ENCODE results near the gene STX12. TPM values are rescaled to one million over a fixed set of nuclear protein-coding genes. Genes with fewer than 3 reads are reported as not detected.

STX12 gene
- total and polyA plus RNA-seq, 9 donors: 23.9 to 74.8 (median 41.2) TPM

DNA sequence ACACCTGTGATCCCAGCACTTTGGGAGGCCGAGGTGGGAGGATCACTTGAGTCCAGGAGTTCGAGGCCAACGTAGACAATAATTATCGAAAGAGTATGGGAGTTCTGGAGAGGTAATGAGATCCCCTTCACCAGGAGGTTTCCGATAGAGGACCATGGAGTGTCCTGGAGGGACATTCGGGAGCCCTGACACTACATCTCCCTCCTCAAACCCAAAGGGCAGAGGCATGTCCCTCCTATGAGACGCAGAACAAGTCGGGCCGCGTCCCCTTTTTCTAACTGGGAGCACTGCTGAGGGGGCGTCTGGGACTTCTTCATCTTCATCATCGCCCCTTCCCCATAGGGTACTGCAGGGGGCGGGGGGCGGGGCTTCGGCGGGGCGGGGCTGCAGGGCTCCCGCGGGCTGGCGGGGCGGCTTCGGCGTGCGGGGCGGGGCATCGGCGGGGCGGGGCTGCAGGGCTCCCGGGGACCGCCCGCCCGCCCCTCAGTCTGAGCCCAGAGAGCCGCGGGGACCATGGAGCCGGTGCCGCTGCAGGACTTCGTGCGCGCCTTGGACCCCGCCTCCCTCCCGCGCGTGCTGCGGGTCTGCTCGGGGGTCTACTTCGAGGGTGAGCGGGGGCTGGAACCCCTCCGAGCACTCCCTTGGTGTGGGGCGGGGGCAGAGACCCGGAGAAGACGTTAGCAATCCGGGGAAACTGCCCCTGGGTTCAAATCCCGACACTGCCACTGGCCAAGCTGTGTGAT is 99.2 kb downstream of the STX12 start, which contains the start of gene THEMIS2:
Gene THEMIS2, plus strand, starts transcription at position 486 of the 743 bp plus-strand sequence. Its CDS starts 28 bp downstream, at position 514.
- Histone ChIP-seq H3K27ac (no peak within 1 kb of the TSS), H3K27me3 (no peaks in the 10 kb centered on the region), H3K9me3 (no peaks in the 10 kb centered on the region), H3K4me1 (ENCODE audit: insufficient read depth) (no peaks in the 10 kb centered on the region), H3K36me3 (no peaks in the 10 kb centered on the region), H3K4me3 (peak within 1 kb of the TSS; percentile 48)
- 6 to 20% (median 15%) methylated on average over 15 to 52 of the region's 53 CpGs for WGBS, 3 donors
- DNase-seq: peak; percentile 27 to 64 (median 41)
- no peak for TF ChIP-seq POLR2A (IDR thresholded peaks at IDR 0.05)
- no peak for TF ChIP-seq EP300 (IDR thresholded peaks at IDR 0.05)
- TF ChIP-seq, protein P1, sequence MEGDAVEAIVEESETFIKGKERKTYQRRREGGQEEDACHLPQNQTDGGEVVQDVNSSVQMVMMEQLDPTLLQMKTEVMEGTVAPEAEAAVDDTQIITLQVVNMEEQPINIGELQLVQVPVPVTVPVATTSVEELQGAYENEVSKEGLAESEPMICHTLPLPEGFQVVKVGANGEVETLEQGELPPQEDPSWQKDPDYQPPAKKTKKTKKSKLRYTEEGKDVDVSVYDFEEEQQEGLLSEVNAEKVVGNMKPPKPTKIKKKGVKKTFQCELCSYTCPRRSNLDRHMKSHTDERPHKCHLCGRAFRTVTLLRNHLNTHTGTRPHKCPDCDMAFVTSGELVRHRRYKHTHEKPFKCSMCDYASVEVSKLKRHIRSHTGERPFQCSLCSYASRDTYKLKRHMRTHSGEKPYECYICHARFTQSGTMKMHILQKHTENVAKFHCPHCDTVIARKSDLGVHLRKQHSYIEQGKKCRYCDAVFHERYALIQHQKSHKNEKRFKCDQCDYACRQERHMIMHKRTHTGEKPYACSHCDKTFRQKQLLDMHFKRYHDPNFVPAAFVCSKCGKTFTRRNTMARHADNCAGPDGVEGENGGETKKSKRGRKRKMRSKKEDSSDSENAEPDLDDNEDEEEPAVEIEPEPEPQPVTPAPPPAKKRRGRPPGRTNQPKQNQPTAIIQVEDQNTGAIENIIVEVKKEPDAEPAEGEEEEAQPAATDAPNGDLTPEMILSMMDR (IDR thresholded peaks at IDR 0.05): no peak
- intact Hi-C loops (cut with DNase I): no loop called here

DNA sequence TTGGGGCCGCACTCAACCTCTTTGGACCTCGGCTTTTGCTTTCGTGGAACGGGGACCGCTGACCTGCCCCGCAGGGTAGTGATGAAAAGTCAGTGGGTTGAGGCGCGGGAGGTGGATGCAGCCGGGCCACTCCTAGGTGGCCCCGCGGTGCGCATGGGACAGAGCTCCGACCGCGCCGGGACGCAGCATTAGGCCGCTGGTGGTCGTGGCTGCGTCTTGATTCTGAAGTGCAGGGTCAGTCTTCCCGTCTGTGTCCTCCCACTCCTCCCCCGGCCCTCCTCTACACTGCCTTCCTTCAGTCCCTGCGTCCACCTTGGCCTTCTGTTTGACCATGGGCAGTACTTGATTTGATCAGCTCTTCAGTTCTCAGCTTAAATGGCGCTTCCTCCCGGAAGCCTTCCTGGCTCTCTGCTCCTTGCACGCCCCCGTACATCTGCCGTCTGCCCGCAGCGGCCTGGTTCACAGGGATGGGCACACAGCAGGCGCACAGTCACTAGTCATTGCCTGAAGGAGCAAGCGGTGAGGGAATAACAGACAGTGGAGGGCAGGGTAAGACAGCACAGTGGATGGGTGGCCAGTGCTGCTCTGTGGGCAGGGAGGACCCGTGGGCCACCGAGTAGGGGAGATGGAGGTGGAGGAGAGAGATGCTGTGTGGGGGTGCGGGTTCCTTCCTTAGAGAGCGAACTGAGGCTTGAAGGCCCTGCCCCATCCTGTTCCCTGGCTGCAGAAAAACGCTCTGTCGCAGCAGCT is 100.0 kb downstream of the STX12 start:
- no peaks in the 10 kb centered on the region for H3K36me3 ChIP-seq
- H3K27me3 ChIP-seq: no peaks in the 10 kb centered on the region
- TF ChIP-seq POLR2A (IDR thresholded peaks at IDR 0.05) (no peak), EP300 (IDR thresholded peaks at IDR 0.05) (no peak)
- TF ChIP-seq, protein P1 (IDR thresholded peaks at IDR 0.05): no peak
- H3K9me3 ChIP-seq: no peaks in the 10 kb centered on the region
- H3K4me1 ChIP-seq (ENCODE audit: insufficient read depth): no peaks in the 10 kb centered on the region
- H3K4me3 ChIP-seq: peak overlapping the region; percentile 48
- intact Hi-C loops (cut with DNase I): no loop called here
- DNase-seq: no peak
- 13 to 18% (median 13%) methylated on average over 33 to 38 of the region's 38 CpGs for WGBS, 3 donors
- no peak overlapping the region for H3K27ac ChIP-seq

DNA sequence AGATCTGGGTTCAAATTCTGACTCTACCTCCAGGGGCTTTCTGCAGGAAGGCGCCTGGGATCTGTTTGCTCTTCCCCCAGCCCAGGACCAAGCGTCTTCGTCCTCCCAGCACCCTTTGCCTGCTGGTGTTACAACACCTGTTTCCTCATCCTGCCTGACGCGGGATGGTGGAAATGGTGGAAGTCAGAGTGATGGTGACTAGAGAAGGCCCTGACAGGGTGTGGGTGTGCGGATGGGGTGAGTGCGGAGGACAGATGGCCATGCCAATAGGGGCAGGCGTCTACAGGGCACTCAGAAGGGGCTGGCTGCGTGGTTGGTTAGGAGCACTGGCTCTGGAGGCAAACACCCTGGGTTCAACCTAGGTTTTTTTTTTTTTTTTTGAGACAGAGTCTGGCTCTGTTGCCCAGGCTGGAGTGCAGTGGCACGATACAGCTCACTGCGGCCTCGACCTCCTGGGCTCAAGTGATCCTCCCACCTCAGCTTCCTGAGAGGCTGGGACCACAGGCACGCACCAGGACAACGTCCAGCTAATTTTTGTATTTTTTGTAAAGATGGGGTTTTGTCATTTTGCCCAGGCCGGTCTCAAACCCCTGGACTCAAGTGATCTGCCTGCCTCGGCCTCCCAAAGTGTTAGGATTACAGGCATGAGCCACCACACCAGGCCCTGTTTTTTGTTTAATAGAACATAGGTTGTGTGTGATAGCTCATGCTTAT is 100.8 kb downstream of the STX12 start:
- Histone ChIP-seq H3K27me3 (no peaks in the 10 kb centered on the region), H3K4me1 (ENCODE audit: insufficient read depth) (no peaks in the 10 kb centered on the region), H3K27ac (no peak overlapping the region), H3K4me3 (peak overlapping the region; percentile 48), H3K36me3 (no peaks in the 10 kb centered on the region), H3K9me3 (no peaks in the 10 kb centered on the region)
- no peak for TF ChIP-seq POLR2A (IDR thresholded peaks at IDR 0.05)
- TF ChIP-seq, protein P1 (IDR thresholded peaks at IDR 0.05): no peak
- no peak for TF ChIP-seq EP300 (IDR thresholded peaks at IDR 0.05)
- DNase-seq: no peak
- intact Hi-C loops (cut with DNase I): no loop called here
- 81 to 93% (median 86%) methylated on average over 16 of the region's 16 CpGs for WGBS, 3 donors

Small RNA genes within 50 kb of the gene (small RNA-seq; reads per million reads assigned to genes)
- gene AL020997.2: not detected
- gene RNU6-1245P: not detected
- 14.8 reads per million, percentile 86 among the genes with 10 or more reads in this experiment for gene SCARNA1

Other genes with a start within 250 kb of the STX12 start
- 100 to 1,000 TPM in 3 of 7 donors, 10 to 100 TPM in 4; 11.3 to 159 (median 91.2) TPM for gene AHDC1, start 169.1 kb upstream of the STX12 start, total RNA-seq
- 10 to 100 TPM; 11.2 to 33.2 TPM for gene AHDC1, start 169.1 kb upstream of the STX12 start, polyA plus RNA-seq
- 10 to 100 TPM in 1 of 7 donors, 1 to 10 TPM in 6; 1.1 to 14.1 (median 4.2) TPM for gene FGR, start 138.0 kb upstream of the STX12 start, total RNA-seq
- 1 to 10 TPM; 4.2 to 6.8 TPM for gene FGR, start 138.0 kb upstream of the STX12 start, polyA plus RNA-seq
- 10 to 100 TPM; 30.3 to 89.1 (median 48.6) TPM for gene IFI6, start 101.0 kb upstream of the STX12 start, total RNA-seq
- gene IFI6, start 101.0 kb upstream of the STX12 start, polyA plus RNA-seq: 100 to 1,000 TPM; 200 to 274 TPM
- gene FAM76A, start 47.3 kb upstream of the STX12 start, total RNA-seq: 10 to 100 TPM in 5 of 7 donors, 1 to 10 TPM in 2; 9.2 to 20.3 (median 15.7) TPM
- 1 to 10 TPM; 6.0 to 7.5 TPM for gene FAM76A, start 47.3 kb upstream of the STX12 start, polyA plus RNA-seq
- 10 to 100 TPM; 24.9 to 49.0 (median 37.9) TPM for gene PPP1R8, start 57.6 kb downstream of the STX12 start, total RNA-seq
- gene PPP1R8, start 57.6 kb downstream of the STX12 start, polyA plus RNA-seq: 10 to 100 TPM; 33.8 to 37.4 TPM
- 10 to 100 TPM in 2 of 7 donors, 1 to 10 TPM in 5; 2.7 to 14.0 (median 7.8) TPM for gene THEMIS2, start 99.3 kb downstream of the STX12 start, total RNA-seq
- gene THEMIS2, start 99.3 kb downstream of the STX12 start, polyA plus RNA-seq: 10 to 100 TPM in 1 of 2 donors, 1 to 10 TPM in 1; 3.9 to 16.9 TPM
- gene RPA2, start 141.4 kb downstream of the STX12 start, total RNA-seq: 10 to 100 TPM; 24.8 to 54.6 (median 36.6) TPM
- gene RPA2, start 141.4 kb downstream of the STX12 start, polyA plus RNA-seq: 10 to 100 TPM; 44.3 to 93.1 TPM
- gene SMPDL3B, start 161.8 kb downstream of the STX12 start, total RNA-seq: 10 to 100 TPM in 1 of 7 donors, 1 to 10 TPM in 1, under 1 TPM in 3, not detected in 2; 0.40 to 21.1 (median 0.77) TPM
- under 1 TPM; 0.23 to 0.32 TPM for gene SMPDL3B, start 161.8 kb downstream of the STX12 start, polyA plus RNA-seq
- 1 to 10 TPM; 3.9 to 6.1 (median 5.3) TPM for gene XKR8, start 186.8 kb downstream of the STX12 start, total RNA-seq
- 1 to 10 TPM; 4.7 to 6.0 TPM for gene XKR8, start 186.8 kb downstream of the STX12 start, polyA plus RNA-seq

All from ovary (tissue), 9 donors.